ENCODE measurements around the gene NELFE. TPM values are rescaled to one million over a fixed set of nuclear protein-coding genes. Genes with fewer than 3 reads are reported as not detected.

The NELFE gene
- total and polyA plus RNA-seq, 4 donors: 42.2 to 71.5 (median 58.7) TPM

- ATAC-seq (ENCODE audit: low FRiP score): no peak
- WGBS, 2 donors: 76 to 78% methylated on average over 5 of the region's 5 CpGs
- DNase-seq: peak; percentile 14 to 20
- Histone ChIP-seq H3K27ac (ENCODE audit: low read depth in 1 of 2, low read length in 2 of 2) (no peak overlapping the region), H3K4me3 (ENCODE audit: low read length in 2 of 2) (no peak overlapping the region), H3K4me1 (ENCODE audit: control insufficient read depth in 1 of 2, insufficient read depth in 2 of 2, low read length in 2 of 2) (no peaks in the 10 kb centered on the region), H3K27me3 (ENCODE audit: control insufficient read depth in 1 of 2, insufficient read depth in 2 of 2, low read length in 1 of 2) (no peaks in the 10 kb centered on the region), H3K9me3 (ENCODE audit: control insufficient read depth, low read length) (no peaks in the 10 kb centered on the region), H3K36me3 (ENCODE audit: control insufficient read depth in 1 of 2, insufficient read depth in 2 of 2, low read length in 1 of 2) (peaks cover 0 to 4% of the 10 kb centered on the region in 2 donors)
- intact Hi-C loops (cut with DNase I): loop anchor here in 1 of 2 donors (5.0 kb wide), 1 partner anchor 46 kb away; the partner anchor contains the start of gene ZBTB12
Measured at GRCh38 chr6:31948306-31948705, 10.5 kb downstream of the NELFE start.

DNA sequence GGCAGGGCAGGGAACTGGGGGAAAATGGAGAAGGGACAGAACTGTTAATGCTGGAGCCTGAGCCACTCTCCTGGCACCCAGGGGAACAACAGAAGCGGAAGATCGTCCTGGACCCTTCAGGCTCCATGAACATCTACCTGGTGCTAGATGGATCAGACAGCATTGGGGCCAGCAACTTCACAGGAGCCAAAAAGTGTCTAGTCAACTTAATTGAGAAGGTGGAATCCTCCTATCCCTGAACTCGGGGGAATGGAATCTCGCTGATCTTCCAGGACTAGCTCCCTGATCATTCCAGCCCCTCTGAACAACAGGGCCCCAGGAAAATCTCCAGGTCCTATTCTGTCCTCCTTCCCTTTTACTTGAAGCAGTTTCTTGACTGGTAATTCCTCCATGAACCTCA, 10.9 kb downstream of the NELFE start:
- 78 to 84% methylated on average over 4 of the region's 4 CpGs for WGBS, 2 donors
- Histone ChIP-seq H3K27ac (ENCODE audit: low read depth in 1 of 2, low read length in 2 of 2) (no peak overlapping the region), H3K27me3 (ENCODE audit: control insufficient read depth in 1 of 2, insufficient read depth in 2 of 2, low read length in 1 of 2) (no peaks in the 10 kb centered on the region), H3K4me3 (ENCODE audit: low read length in 2 of 2) (no peak overlapping the region), H3K4me1 (ENCODE audit: control insufficient read depth in 1 of 2, insufficient read depth in 2 of 2, low read length in 2 of 2) (no peaks in the 10 kb centered on the region), H3K9me3 (ENCODE audit: control insufficient read depth, low read length) (no peaks in the 10 kb centered on the region), H3K36me3 (ENCODE audit: control insufficient read depth in 1 of 2, insufficient read depth in 2 of 2, low read length in 1 of 2) (peaks cover 0 to 2% of the 10 kb centered on the region in 2 donors)
- DNase-seq (peak; percentile 3 to 48), ATAC-seq (ENCODE audit: low FRiP score) (no peak)
- intact Hi-C loops (cut with DNase I): loop anchor here in 1 of 2 donors (5.0 kb wide), 1 partner anchor 46 kb away; the partner anchor contains the start of gene ZBTB12

DNA sequence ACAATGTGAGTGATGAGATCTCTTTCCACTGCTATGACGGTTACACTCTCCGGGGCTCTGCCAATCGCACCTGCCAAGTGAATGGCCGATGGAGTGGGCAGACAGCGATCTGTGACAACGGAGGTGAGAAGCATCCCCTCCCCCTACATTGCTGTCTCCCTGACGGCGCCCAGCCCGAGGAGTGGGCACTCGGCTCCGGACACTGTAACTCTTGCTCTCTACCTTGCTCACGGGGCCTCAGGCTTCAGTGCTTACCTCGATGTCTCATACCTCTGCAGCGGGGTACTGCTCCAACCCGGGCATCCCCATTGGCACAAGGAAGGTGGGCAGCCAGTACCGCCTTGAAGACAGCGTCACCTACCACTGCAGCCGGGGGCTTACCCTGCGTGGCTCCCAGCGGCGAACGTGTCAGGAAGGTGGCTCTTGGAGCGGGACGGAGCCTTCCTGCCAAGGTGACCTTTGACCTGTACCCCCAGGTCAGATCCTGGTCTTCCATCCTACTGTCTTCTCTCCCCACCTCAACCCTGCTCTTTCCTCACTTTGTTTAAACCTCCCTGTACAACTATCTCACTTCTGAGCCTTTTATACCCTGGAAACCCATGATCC, 11.6 kb downstream of the NELFE start:
- Histone ChIP-seq H3K9me3 (ENCODE audit: control insufficient read depth, low read length) (no peaks in the 10 kb centered on the region), H3K36me3 (ENCODE audit: control insufficient read depth in 1 of 2, insufficient read depth in 2 of 2, low read length in 1 of 2) (peaks cover 0 to 2% of the 10 kb centered on the region in 2 donors), H3K27ac (ENCODE audit: low read depth in 1 of 2, low read length in 2 of 2) (no peak overlapping the region), H3K4me1 (ENCODE audit: control insufficient read depth in 1 of 2, insufficient read depth in 2 of 2, low read length in 2 of 2) (no peaks in the 10 kb centered on the region), H3K4me3 (ENCODE audit: low read length in 2 of 2) (no peak overlapping the region), H3K27me3 (ENCODE audit: control insufficient read depth in 1 of 2, insufficient read depth in 2 of 2, low read length in 1 of 2) (no peaks in the 10 kb centered on the region)
- no peak for ATAC-seq (ENCODE audit: low FRiP score)
- peak; percentile 40 to 74 for DNase-seq
- intact Hi-C loops (cut with DNase I): loop anchor here in 1 of 2 donors (5.0 kb wide), 1 partner anchor 45 kb away; the partner anchor contains the start of gene ZBTB12
- WGBS, 2 donors: 85 to 86% methylated on average over 24 of the region's 24 CpGs

DNA sequence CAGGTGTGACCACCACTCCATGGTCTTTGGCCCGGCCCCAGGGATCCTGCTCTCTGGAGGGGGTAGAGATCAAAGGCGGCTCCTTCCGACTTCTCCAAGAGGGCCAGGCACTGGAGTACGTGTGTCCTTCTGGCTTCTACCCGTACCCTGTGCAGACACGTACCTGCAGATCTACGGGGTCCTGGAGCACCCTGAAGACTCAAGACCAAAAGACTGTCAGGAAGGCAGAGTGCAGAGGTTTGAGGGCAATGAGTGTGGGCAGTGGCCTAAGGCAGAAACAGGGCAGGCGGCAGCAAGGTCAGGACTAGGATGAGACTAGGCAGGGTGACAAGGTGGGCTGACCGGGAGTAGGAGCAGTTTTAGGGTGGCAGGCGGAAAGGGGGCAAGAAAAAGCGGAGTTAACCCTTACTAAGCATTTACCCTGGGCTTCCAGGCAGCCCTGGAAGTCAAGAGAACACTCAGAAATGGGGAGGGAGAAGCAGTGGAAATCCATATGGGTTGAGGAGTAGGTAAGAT, 12.3 kb downstream of the NELFE start:
- Histone ChIP-seq H3K4me3 (ENCODE audit: low read length in 2 of 2) (no peak overlapping the region), H3K36me3 (ENCODE audit: control insufficient read depth in 1 of 2, insufficient read depth in 2 of 2, low read length in 1 of 2) (no peaks in the 10 kb centered on the region), H3K4me1 (ENCODE audit: control insufficient read depth in 1 of 2, insufficient read depth in 2 of 2, low read length in 2 of 2) (no peaks in the 10 kb centered on the region), H3K27ac (ENCODE audit: low read depth in 1 of 2, low read length in 2 of 2) (peak overlapping the region; percentile 36 to 85), H3K9me3 (ENCODE audit: control insufficient read depth, low read length) (no peaks in the 10 kb centered on the region), H3K27me3 (ENCODE audit: control insufficient read depth in 1 of 2, insufficient read depth in 2 of 2, low read length in 1 of 2) (no peaks in the 10 kb centered on the region)
- intact Hi-C loops (cut with DNase I): loop anchor here in 1 of 2 donors (5.0 kb wide), 1 partner anchor 44 kb away; the partner anchor contains the start of gene ZBTB12
- 80 to 81% methylated on average over 11 of the region's 11 CpGs for WGBS, 2 donors
- DNase-seq (peak in 1 of 2 donors; percentile 48), ATAC-seq (ENCODE audit: low FRiP score) (no peak)

DNA sequence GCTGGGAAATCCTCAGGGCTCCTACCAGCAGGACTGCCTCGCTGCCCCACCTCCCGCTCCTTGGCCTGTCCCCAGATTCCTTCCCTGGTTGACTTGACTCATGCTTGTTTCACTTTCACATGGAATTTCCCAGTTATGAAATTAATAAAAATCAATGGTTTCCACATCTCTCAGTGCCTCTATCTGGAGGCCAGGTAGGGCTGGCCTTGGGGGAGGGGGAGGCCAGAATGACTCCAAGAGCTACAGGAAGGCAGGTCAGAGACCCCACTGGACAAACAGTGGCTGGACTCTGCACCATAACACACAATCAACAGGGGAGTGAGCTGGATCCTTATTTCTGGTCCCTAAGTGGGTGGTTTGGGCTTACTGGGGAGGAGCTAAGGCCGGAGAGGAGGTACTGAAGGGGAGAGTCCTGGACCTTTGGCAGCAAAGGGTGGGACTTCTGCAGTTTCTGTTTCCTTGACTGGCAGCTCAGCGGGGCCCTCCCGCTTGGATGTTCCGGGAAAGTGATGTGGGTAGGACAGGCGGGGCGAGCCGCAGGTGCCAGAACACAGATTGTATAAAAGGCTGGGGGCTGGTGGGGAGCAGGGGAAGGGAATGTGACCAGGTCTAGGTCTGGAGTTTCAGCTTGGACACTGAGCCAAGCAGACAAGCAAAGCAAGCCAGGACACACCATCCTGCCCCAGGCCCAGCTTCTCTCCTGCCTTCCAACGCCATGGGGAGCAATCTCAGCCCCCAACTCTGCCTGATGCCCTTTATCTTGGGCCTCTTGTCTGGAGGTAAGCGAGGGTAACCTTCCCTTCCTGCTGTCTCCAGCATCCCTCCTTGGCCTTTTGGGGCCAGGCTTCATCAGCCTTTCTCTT, 13.0 kb downstream of the NELFE start, which contains the start of gene CFB:
TSS of gene CFB (plus strand) at position 589 of the 863 bp plus-strand sequence. CDS start at position 716, 127 bp downstream.
- Histone ChIP-seq H3K4me3 (ENCODE audit: low read length in 2 of 2) (no peak within 1 kb of the TSS), H3K27ac (ENCODE audit: low read depth in 1 of 2, low read length in 2 of 2) (peak within 1 kb of the TSS; percentile 36 to 85), H3K9me3 (ENCODE audit: control insufficient read depth, low read length) (no peaks in the 10 kb centered on the region), H3K27me3 (ENCODE audit: control insufficient read depth in 1 of 2, insufficient read depth in 2 of 2, low read length in 1 of 2) (no peaks in the 10 kb centered on the region), H3K36me3 (ENCODE audit: control insufficient read depth in 1 of 2, insufficient read depth in 2 of 2, low read length in 1 of 2) (no peaks in the 10 kb centered on the region), H3K4me1 (ENCODE audit: control insufficient read depth in 1 of 2, insufficient read depth in 2 of 2, low read length in 2 of 2) (no peaks in the 10 kb centered on the region)
- intact Hi-C loops (cut with DNase I): loop anchor here in 1 of 2 donors (5.0 kb wide), 1 partner anchor 43 kb away; the partner anchor contains the start of gene ZBTB12
- 22 to 29% methylated on average over 11 of the region's 11 CpGs for WGBS, 2 donors
- peak; percentile 88 for ATAC-seq (ENCODE audit: low FRiP score)
- peak; percentile 93 to 95 for DNase-seq

GRCh38 chr6:31945154-31945506, 13.6 kb downstream of the NELFE start:
- H3K4me1 ChIP-seq (ENCODE audit: control insufficient read depth in 1 of 2, insufficient read depth in 2 of 2, low read length in 2 of 2): no peaks in the 10 kb centered on the region
- no peak overlapping the region for H3K4me3 ChIP-seq (ENCODE audit: low read length in 2 of 2)
- H3K9me3 ChIP-seq (ENCODE audit: control insufficient read depth, low read length): no peaks in the 10 kb centered on the region
- no peak for DNase-seq
- intact Hi-C loops (cut with DNase I): loop anchor here in 1 of 2 donors (5.0 kb wide), 1 partner anchor 43 kb away; the partner anchor contains the start of gene ZBTB12
- H3K27ac ChIP-seq (ENCODE audit: low read depth in 1 of 2, low read length in 2 of 2): peak overlapping the region in 1 of 2 donors; percentile 73
- no peaks in the 10 kb centered on the region for H3K36me3 ChIP-seq (ENCODE audit: control insufficient read depth in 1 of 2, insufficient read depth in 2 of 2, low read length in 1 of 2)
- no peak for ATAC-seq (ENCODE audit: low FRiP score)
- 47 to 55% methylated on average over 9 of the region's 9 CpGs for WGBS, 2 donors
- H3K27me3 ChIP-seq (ENCODE audit: control insufficient read depth in 1 of 2, insufficient read depth in 2 of 2, low read length in 1 of 2): no peaks in the 10 kb centered on the region

GRCh38 chr6:31943742-31944141, 15.0 kb downstream of the NELFE start:
- intact Hi-C loops (cut with DNase I): no loop called here
- no peaks in the 10 kb centered on the region for H3K27me3 ChIP-seq (ENCODE audit: control insufficient read depth in 1 of 2, insufficient read depth in 2 of 2, low read length in 1 of 2)
- no peak overlapping the region for H3K27ac ChIP-seq (ENCODE audit: low read depth in 1 of 2, low read length in 2 of 2)
- ATAC-seq (ENCODE audit: low FRiP score): no peak
- DNase-seq: peak; percentile 32 to 55
- WGBS, 2 donors: 87 to 90% methylated on average over 3 of the region's 3 CpGs
- H3K4me1 ChIP-seq (ENCODE audit: control insufficient read depth in 1 of 2, insufficient read depth in 2 of 2, low read length in 2 of 2): no peaks in the 10 kb centered on the region
- no peaks in the 10 kb centered on the region for H3K36me3 ChIP-seq (ENCODE audit: control insufficient read depth in 1 of 2, insufficient read depth in 2 of 2, low read length in 1 of 2)
- no peaks in the 10 kb centered on the region for H3K9me3 ChIP-seq (ENCODE audit: control insufficient read depth, low read length)
- no peak overlapping the region for H3K4me3 ChIP-seq (ENCODE audit: low read length in 2 of 2)

- intact Hi-C loops (cut with DNase I): no loop called here
- no peak overlapping the region for H3K27ac ChIP-seq (ENCODE audit: low read depth in 1 of 2, low read length in 2 of 2)
- H3K4me3 ChIP-seq (ENCODE audit: low read length in 2 of 2): no peak overlapping the region
- no peaks in the 10 kb centered on the region for H3K9me3 ChIP-seq (ENCODE audit: control insufficient read depth, low read length)
- peak in 1 of 2 donors; percentile 2 for DNase-seq
- H3K27me3 ChIP-seq (ENCODE audit: control insufficient read depth in 1 of 2, insufficient read depth in 2 of 2, low read length in 1 of 2): no peaks in the 10 kb centered on the region
- WGBS, 2 donors: 10 to 13% methylated on average over 6 of the region's 6 CpGs
- ATAC-seq (ENCODE audit: low FRiP score): no peak
- H3K4me1 ChIP-seq (ENCODE audit: control insufficient read depth in 1 of 2, insufficient read depth in 2 of 2, low read length in 2 of 2): no peaks in the 10 kb centered on the region
- H3K36me3 ChIP-seq (ENCODE audit: control insufficient read depth in 1 of 2, insufficient read depth in 2 of 2, low read length in 1 of 2): no peaks in the 10 kb centered on the region
Measured at GRCh38 chr6:31940256-31940664, 18.5 kb downstream of the NELFE start.
